Astrocyte (in vitro differentiated cells and primary cell): ENCODE results near the gene IL13RA2.

Source experiments
- CTCF ChIP-seq: IDR thresholded peaks from 2 replicates; pipeline ENCODE4 v1.5.1; 2011; ENCODE audit warnings: low read depth, mild to moderate bottlenecking, inconsistent platforms, low read length, moderate library complexity; ENCODE audit not compliant: insufficient read depth
- EZH2 ChIP-seq: IDR thresholded peaks from 2 replicates; pipeline ENCODE4 v1.6.1; 2012; ENCODE audit warnings: mild to moderate bottlenecking, low read length, inconsistent platforms; ENCODE audit not compliant: insufficient read depth

- TF ChIP-seq CTCF (no peak), EZH2 (no peak)
These were observed 42.6 kb upstream of the IL13RA2 start for GRCh38 chrX:115060013-115060412.
